Astrocyte of the spinal cord (primary cell): ENCODE measurements around the gene BTG2.
A peak's percentile ranks its signal among the peaks of the same experiment; 100 is the strongest.

Source experiments
- DNase-seq: peaks from one replicate; pipeline ENCODE4 v3.0.0; 2011; ENCODE audit warnings: low read depth, low spot score
- H3K4me3 ChIP-seq: 2 replicates; pipeline ENCODE4 v1.5.1; 2011; ENCODE audit warnings: low read depth, mild to moderate bottlenecking, low read length, moderate library complexity
- CTCF ChIP-seq: IDR thresholded peaks from 2 replicates; pipeline ENCODE4 v1.5.1; 2012; ENCODE audit warnings: low read depth, mild to moderate bottlenecking, low read length, inconsistent platforms
- in situ Hi-C: cut with HindIII; loops from 2 replicates; pipeline ENCODE4 v1.10.0; 2017; ENCODE audit warnings: low sequenced_read_pairs

Gene BTG2

GRCh38 chr1:203336097-203336496 is 30.8 kb downstream of the BTG2 start:
- TF ChIP-seq CTCF, result no peak
- H3K4me3 ChIP-seq, result no peak overlapping the region
- DNase-seq, result no peak
- in situ Hi-C loops, result no loop called here

GRCh38 chr1:203338335-203339036 is 33.2 kb downstream of the BTG2 start:
- in situ Hi-C loops, result no loop called here
- peak; percentile 96 for TF ChIP-seq CTCF
- peak; percentile 55 for DNase-seq
- no peak overlapping the region for H3K4me3 ChIP-seq

- DNase-seq, result peak; percentile 75
- in situ Hi-C loops, result no loop called here
- no peak overlapping the region for H3K4me3 ChIP-seq
Measured at GRCh38 chr1:203340112-203340790, 34.9 kb downstream of the BTG2 start.

DNA sequence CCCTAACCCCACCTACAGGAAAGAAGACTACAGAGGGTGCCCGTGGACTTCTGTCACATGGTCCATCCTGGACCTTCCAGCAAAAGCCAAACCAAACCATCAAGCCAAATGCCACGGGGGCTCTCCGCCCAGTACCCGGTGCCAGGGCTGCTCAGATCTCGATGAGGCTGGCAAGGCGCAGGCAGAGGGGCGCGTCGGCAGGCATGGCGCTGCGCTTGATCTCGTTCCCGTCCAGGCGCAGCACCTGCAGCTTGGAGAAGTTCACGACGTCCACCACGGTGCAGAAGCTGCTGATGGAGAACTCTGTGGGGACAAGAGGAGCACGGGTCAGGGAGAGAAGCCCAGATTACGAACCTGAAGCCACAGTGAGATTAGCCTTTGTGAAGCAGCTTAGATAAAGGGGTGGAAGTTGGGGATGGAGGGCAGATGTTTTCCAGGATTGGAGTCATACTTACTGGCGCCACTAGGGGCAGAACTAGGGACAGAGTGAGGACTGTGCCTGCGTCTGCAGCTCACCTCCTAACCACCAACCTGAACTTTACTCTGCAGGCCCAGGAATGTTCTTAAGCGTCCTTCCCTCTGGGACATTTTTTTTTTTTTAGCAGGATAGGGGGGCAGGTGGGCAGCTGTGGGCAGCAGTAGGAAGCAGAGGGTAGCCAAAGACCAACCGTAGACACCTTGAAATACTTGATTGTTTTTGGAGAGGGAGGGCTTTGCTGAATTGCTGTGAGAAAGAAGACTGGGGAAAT is 37.0 kb downstream of the BTG2 start:
- in situ Hi-C loops, result no loop called here
- no peak overlapping the region for H3K4me3 ChIP-seq
- peak; percentile 17 for DNase-seq
- peak; percentile 81 for TF ChIP-seq CTCF

More at GRCh38 chr1:203340112-203340790, 34.9 kb downstream of the BTG2 start:
- peak; percentile 90 for TF ChIP-seq CTCF

DNA sequence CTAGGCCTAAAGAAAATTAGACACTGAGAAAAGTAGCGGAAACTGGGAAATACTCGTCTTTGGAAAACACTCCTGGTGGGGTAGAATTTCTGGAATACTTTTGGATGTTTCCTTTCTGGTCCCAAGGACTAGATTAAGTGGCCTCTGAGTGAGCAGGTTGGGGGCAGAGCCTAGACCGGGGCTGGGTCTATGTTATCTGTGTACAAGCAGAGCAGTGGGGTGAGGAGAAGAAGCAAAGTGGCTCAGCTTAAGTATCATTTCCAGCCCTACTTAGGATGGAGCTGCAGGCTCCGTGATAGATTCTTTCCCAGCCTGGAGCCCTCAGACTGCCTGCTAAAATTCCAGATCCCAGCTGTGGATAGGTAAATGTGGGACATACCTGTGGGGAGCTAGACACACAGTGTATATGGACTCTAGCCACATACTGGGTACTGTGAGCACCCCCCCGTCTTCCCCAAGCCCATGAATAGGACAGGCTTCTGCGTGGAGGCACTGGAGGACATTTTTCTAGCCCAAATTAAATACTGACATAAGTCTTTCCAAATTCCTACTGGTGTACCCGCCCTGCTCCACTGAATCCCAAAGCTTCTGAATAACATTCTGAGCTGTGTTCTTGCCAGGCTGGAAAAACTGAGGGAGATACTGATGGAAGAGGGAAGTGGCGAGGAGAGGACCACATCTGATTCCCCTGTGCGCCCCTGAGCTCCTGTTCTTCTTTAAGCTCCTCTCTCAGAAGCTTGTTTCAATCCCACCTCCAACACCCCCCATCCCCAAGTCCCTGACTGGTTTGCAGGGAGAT is 38.8 kb downstream of the BTG2 start:
- in situ Hi-C loops, result no loop called here
- no peak for TF ChIP-seq CTCF
- no peak overlapping the region for H3K4me3 ChIP-seq
- no peak for DNase-seq

DNA sequence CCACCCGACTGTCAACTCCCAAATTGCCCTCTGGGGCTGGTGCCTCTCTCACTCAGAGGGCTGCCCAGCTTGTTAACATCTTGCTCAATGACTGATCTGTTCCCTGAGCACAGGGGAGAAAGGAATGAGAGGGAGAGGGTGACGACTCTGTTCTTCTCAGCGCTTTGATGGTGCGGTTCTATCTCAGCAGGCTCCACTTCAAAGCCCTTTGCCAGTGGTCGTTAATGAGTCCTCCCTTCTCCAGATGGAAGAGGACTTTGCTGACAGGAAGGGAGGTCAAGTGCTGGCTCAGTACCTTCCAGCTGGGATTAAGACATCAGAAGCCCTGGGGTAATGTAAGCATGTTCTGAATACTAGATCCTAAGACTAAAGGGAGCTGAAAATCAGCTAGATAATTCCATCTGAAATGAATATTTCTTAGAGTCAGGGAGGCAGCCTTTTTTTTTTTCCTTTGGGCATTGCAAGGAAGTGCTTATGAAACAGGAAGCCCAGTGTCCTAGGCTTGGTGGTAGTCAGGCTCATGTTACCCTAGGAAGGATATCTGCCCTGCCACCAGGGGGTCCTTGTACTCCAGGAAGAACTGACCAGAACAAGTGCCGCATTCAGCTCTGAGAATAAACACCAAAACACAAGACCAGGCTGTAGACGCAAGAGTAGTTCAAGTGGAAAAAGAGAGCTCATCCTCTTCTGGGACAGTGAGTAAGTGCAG is 40.9 kb downstream of the BTG2 start:
- in situ Hi-C loops, result no loop called here
- peak; percentile 8 for TF ChIP-seq CTCF
- no peak overlapping the region for H3K4me3 ChIP-seq
- DNase-seq, result peak; percentile 42
